Measurements from ENCODE around the gene TMX3.

DNA sequence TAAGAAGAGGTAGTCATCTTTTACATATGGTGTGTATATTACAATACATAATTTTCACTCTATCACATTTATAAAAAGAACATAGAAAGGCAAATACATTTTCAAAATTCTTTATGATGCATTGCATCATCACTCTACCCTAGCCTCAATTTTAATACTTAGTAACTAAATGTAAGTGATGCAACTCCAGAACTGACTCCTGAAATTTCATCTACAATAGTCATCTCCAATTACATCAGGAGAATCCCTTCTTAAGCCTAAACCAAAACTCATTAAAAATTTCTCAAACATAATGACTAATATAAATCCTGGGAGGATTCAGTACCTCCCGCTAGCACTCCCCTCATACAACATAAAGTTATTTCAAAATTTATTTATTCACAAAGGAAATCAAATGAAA is 15.9 kb downstream of the TMX3 start:
- no peak for TF ChIP-seq EZH2 (IDR thresholded peaks at IDR 0.05; ENCODE audit: borderline replicate concordance, low read length)
- TF ChIP-seq, protein P1, sequence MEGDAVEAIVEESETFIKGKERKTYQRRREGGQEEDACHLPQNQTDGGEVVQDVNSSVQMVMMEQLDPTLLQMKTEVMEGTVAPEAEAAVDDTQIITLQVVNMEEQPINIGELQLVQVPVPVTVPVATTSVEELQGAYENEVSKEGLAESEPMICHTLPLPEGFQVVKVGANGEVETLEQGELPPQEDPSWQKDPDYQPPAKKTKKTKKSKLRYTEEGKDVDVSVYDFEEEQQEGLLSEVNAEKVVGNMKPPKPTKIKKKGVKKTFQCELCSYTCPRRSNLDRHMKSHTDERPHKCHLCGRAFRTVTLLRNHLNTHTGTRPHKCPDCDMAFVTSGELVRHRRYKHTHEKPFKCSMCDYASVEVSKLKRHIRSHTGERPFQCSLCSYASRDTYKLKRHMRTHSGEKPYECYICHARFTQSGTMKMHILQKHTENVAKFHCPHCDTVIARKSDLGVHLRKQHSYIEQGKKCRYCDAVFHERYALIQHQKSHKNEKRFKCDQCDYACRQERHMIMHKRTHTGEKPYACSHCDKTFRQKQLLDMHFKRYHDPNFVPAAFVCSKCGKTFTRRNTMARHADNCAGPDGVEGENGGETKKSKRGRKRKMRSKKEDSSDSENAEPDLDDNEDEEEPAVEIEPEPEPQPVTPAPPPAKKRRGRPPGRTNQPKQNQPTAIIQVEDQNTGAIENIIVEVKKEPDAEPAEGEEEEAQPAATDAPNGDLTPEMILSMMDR (IDR thresholded peaks at IDR 0.05; ENCODE audit: low read length) = no peak

All from OCI-LY1 (cell line).